Heart left ventricle (tissue), 13 donors: ENCODE results near the gene STK33.

Source experiments
- CTCF ChIP-seq, 12 donors: fragments of 200-600 bp; sonication (generic) in 4 of 12; IDR thresholded peaks; one replicate each; pipeline versions ENCODE4 v1.5.0 to v1.8.0; 2018 to 2022; ENCODE audit warnings: antibody characterized with exemption in 12 of 12, mild to moderate bottlenecking in 5 of 12
- POLR2A ChIP-seq, 2 donors: fragments of 450-650 bp; IDR thresholded peaks; one replicate each; pipeline ENCODE4 v1.6.1; 2017; ENCODE audit warnings: antibody characterized with exemption in 2 of 2, mild to moderate bottlenecking in 2 of 2, moderate library complexity in 2 of 2
- donor health status: ischemic (EF 13 %, LVEDD 7.1; RV severe dilation, severe dysfunction).
- donor health status: DM: no; HTN: yes; CAD: no.
- donor health status: DM: no; HTN: no; CAD: no.
- donor health status: ischemic (EF 25% LVEDD 6.9; RV normal size, moderate dysfunction).
- donor health status: ischemic (EF 25% LVEDD 5.7; RV mildly dilated, moderate dysfunction).
- donor health status: ischemic (EF 35%, LVEDD 5.7; RV mildly dilated, moderate dysfunction).
- donor health status: nonischemic (EF 11% LVEDD 7.7; RV severe dilation, severe dysfunction).
- donor health status: DM: yes; HTN: yes; CAD: no.
- donor health status: PGD.
- donor health status: ischemic (EF 29% LVEDD 5.4; RV normal size, mild dysfunction).
- donor health status: nonischemic (EF 23%, LVEDD 6.1; RV moderate dilation, normal function).

GRCh38 chr11:8621147-8621546, 27.1 kb upstream of the STK33 start:
- TF ChIP-seq CTCF (IDR thresholded peaks at IDR 0.05) (no peak), POLR2A (IDR thresholded peaks at IDR 0.05) (no peak)
